GM12872 (cell line): ENCODE data around the gene TAF7L.

Source experiments
- TF ChIP-seq, protein P1 (sequence below): IDR thresholded peaks from 3 replicates; pipeline ENCODE4 v1.5.1; 2011; ENCODE audit warnings: low read depth, mild to moderate bottlenecking, low read length, moderate library complexity; ENCODE audit not compliant: insufficient read depth

TAF7L gene

DNA sequence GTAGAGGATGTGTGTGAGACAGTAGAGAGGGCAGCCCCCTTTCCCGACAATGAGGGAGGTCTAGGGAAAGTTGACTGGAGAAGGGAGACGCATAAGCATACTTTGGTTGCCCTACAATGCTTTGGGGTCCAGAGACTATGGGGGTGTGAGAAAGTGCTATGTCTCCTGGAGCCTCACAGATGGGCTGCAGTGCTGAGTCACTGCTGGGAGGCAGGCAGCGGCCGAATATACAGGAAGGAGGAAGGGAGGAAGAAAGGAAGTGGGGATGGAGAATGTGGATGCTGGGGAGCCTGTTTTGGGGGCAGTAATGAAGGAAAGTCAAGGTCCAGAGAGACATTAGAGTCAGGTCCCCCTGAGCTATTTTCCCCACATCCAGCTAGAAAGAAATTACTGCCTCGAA is 58.8 kb downstream of the TAF7L start:
- TF ChIP-seq, protein P1, sequence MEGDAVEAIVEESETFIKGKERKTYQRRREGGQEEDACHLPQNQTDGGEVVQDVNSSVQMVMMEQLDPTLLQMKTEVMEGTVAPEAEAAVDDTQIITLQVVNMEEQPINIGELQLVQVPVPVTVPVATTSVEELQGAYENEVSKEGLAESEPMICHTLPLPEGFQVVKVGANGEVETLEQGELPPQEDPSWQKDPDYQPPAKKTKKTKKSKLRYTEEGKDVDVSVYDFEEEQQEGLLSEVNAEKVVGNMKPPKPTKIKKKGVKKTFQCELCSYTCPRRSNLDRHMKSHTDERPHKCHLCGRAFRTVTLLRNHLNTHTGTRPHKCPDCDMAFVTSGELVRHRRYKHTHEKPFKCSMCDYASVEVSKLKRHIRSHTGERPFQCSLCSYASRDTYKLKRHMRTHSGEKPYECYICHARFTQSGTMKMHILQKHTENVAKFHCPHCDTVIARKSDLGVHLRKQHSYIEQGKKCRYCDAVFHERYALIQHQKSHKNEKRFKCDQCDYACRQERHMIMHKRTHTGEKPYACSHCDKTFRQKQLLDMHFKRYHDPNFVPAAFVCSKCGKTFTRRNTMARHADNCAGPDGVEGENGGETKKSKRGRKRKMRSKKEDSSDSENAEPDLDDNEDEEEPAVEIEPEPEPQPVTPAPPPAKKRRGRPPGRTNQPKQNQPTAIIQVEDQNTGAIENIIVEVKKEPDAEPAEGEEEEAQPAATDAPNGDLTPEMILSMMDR = no peak

DNA sequence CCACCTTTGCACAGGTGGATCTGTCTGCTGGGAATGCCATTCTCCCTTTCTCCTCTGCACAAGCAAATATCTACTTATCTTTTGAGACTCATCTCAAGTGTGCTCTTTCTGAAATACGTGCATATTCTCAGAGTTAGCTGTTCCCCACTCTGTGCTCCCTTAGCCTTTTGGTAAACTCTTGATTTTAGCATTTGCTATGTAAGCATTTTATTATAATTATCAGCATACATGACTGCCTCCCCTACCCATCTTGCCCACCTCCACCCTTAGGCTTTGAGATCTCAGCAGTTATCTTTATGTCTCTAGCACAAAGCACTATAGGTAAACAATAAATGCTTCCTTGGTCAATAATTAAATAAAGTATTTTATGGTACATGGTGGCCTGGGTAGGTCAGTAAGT is 60.1 kb downstream of the TAF7L start:
- TF ChIP-seq, protein P1 = no peak

- TF ChIP-seq, protein P1 = no peak
Measured at GRCh38 chrX:101230636-101231035, 60.5 kb downstream of the TAF7L start.

GRCh38 chrX:101229170-101229569 is 62.0 kb downstream of the TAF7L start:
- TF ChIP-seq, protein P1 = no peak

DNA sequence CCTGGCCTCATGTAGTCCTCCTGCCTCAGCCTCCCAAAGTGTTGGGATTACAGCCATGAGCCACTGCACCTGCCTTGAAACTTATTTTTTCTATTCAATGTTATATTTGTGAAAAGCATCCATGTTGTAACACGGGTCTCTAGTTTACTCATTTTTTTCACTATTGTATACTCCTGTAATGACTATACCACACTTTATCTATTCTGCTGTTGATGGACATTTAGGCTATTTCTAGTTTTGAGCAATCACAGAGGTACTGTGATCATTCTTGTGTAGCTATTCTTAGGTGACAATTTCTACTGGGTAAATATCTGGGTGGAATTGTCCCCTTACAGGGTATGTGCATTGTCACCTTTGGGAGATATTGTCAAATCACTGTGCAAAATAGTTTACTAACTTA is 67.9 kb downstream of the TAF7L start:
- TF ChIP-seq, protein P1 = no peak

GRCh38 chrX:101220662-101221260 is 70.4 kb downstream of the TAF7L start:
- TF ChIP-seq, protein P1 = no peak

DNA sequence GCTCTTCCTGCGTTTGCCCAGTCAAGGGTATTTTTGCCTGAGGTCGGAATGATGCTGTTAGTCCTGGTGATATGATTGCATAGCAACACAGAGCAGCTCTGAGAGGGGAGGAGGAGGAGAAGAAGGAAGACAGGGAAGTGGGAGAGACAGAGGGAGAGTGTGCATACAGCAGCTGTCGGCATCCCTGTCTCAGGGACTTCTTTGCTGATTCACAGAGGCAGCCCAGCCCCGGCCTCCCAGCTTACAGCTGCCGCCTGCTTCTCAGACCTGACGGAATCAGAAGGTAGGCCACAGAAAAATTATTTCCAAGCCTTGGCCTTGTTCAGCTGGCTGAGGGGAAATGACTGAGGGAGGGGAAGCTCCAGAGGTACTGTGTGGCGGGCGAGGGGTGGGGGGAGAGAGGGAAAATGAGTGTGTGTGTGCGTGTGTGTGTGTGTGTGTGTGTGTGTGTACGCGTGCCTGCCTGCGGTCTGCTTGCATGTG is 71.2 kb downstream of the TAF7L start:
- TF ChIP-seq, protein P1 = no peak
